ENCODE measurements around the gene SMIM24.

- TF ChIP-seq CTCF (IDR thresholded peaks at IDR 0.05; ENCODE audit: poor library complexity, severe bottlenecking), result no peak
- TF ChIP-seq EZH2 (IDR thresholded peaks at IDR 0.05; ENCODE audit: borderline replicate concordance, insufficient read depth, low read length, poor library complexity, severe bottlenecking), result no peak
- TF ChIP-seq POLR2AphosphoS5 (IDR thresholded peaks at IDR 0.05), result no peak
- no peak for TF ChIP-seq REST (IDR thresholded peaks at IDR 0.05; ENCODE audit: borderline replicate concordance)
- TF ChIP-seq RAD21 (conservative IDR thresholded peaks at IDR 0.05), result no peak
- no peak for TF ChIP-seq EP300 (conservative IDR thresholded peaks at IDR 0.05; ENCODE audit: poor library complexity, severe bottlenecking)
- no peak for TF ChIP-seq TAF1 (IDR thresholded peaks at IDR 0.05; ENCODE audit: low read depth)
- TF ChIP-seq SMC3 (conservative IDR thresholded peaks at IDR 0.05; ENCODE audit: poor library complexity), result no peak
- TF ChIP-seq MXI1 (conservative IDR thresholded peaks at IDR 0.05; ENCODE audit: poor library complexity, severe bottlenecking), result no peak
Observed at GRCh38 chr19:3479177-3479833, 1.0 kb downstream of the SMIM24 start.
